ENCODE data around the gene MYO9B. TPM values are rescaled to one million over a fixed set of nuclear protein-coding genes. Genes with fewer than 3 reads are reported as not detected.

The MYO9B gene
- total RNA-seq, 4 donors from 2014 or later, result 102 to 246 (median 151) TPM

DNA sequence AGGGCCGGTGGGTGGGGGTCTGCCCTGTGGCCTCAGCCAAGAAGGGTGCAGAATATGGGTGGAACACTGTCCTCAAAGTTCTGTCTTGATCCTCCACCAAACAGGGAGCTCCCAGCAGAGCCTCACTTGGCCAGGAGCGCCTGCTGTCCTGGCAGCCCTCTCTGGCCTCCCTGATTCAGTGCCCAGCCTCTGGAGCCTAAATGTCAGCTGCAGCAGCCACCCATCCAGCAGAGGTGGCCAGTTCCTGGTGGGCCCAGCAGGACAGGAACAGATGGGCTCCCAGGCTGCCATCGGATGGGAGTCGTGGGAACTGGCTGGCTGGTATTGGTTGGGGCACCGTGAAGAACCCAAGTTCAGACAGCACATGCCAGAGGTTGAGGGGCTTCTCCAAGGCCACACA is 137.8 kb downstream of the MYO9B start:
- TF ChIP-seq POLR2A (IDR thresholded peaks at IDR 0.05) (no peak), CTCF (IDR thresholded peaks at IDR 0.05) (no peak), EP300 (IDR thresholded peaks at IDR 0.05; ENCODE audit: low read depth) (no peak), POLR2AphosphoS5 (IDR thresholded peaks at IDR 0.05) (no peak)
- in situ Hi-C loops (cut with MboI; ENCODE audit: low pct_ligation_motif_present in 1 of 4, low pct_unique_long_range_greater_than_20kb in 1 of 4, low sequenced_read_pairs in 3 of 4), result loop anchor here in 1 of 4 donors (10.0 kb wide), 1 partner anchor 71 kb away; the partner anchor contains the start of gene ANKLE1
- Histone ChIP-seq H3K36me3 (peaks cover 0 to 22% (median 9%) of the 10 kb centered on the region in 4 donors), H3K4me3 (no peak overlapping the region), H3K27ac (no peak overlapping the region), H3K27me3 (no peaks in the 10 kb centered on the region), H3K9me3 (no peaks in the 10 kb centered on the region), H3K4me1 (peaks cover 4 to 18% (median 12%) of the 10 kb centered on the region in 4 donors)
- 96% methylated on average over 4 of the region's 5 CpGs; no CpG with 5 or more reads in 1 of the 2 donors for whole genome bisulfite sequencing, 2 donors (ENCODE audit: low coverage in 1 of 2)
- DNase-seq, result no peak
- intact Hi-C loops (cut with DNase I; ENCODE audit: low total_unique reads), result no loop called here

DNA sequence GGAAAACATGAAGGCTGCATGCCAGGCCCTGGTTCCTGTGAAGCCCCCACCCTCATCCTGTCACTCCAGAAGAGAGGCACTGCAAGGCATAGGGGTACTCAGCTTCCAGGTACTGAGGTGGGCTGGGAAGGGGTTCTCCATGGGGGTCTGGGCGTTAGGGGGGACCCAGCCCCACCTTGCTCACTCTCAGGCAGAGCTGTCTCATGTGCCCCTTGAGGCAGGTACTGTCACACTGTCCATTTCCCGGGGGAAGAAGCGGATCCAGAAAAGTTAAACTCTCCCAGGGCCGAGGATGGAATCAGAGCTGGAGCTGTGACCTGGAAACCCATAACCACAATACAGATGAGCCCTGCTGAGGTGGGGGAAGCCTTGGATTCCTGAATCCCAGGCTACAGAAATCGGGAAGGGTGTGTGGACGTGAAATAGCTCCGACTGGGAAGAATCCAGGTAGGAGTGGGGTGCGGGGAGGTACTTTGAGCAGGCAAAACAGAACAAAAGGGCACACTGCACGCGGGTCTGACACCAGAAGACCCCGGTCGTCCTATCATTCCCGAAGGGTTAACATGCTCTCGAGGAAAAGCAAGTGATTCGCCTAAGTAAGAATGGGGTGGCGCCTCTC is 139.0 kb downstream of the MYO9B start:
- H3K4me3 ChIP-seq, result peak overlapping the region; percentile 44 to 80 (median 68)
- H3K27me3 ChIP-seq, result no peaks in the 10 kb centered on the region
- peaks cover 4 to 18% (median 12%) of the 10 kb centered on the region in 4 donors for H3K4me1 ChIP-seq
- intact Hi-C loops (cut with DNase I; ENCODE audit: low total_unique reads), result no loop called here
- in situ Hi-C loops (cut with MboI; ENCODE audit: low pct_ligation_motif_present in 1 of 4, low pct_unique_long_range_greater_than_20kb in 1 of 4, low sequenced_read_pairs in 3 of 4), result loop anchor here in 1 of 4 donors (10.0 kb wide), 1 partner anchor 70 kb away; the partner anchor contains the start of gene ANKLE1
- no peak for DNase-seq
- peak overlapping the region; percentile 85 to 94 (median 91) for H3K27ac ChIP-seq
- no peaks in the 10 kb centered on the region for H3K9me3 ChIP-seq
- TF ChIP-seq EP300 (IDR thresholded peaks at IDR 0.05; ENCODE audit: low read depth) (no peak), CTCF (IDR thresholded peaks at IDR 0.05) (no peak), POLR2A (IDR thresholded peaks at IDR 0.05) (no peak), POLR2AphosphoS5 (IDR thresholded peaks at IDR 0.05) (no peak)
- WGBS, 2 donors (ENCODE audit: low coverage in 1 of 2), result 33% methylated on average over 16 of the region's 16 CpGs; no CpG with 5 or more reads in 1 of the 2 donors
- H3K36me3 ChIP-seq, result peaks cover 0 to 22% (median 9%) of the 10 kb centered on the region in 4 donors

GRCh38 chr19:17215127-17215971 is 139.8 kb downstream of the MYO9B start, which contains the start of gene USE1:
Gene USE1, plus strand, starts transcription at chr19:17215357. Its CDS starts 49 bp downstream, at chr19:17215406.
- intact Hi-C loops (cut with DNase I; ENCODE audit: low total_unique reads), result no loop called here
- Histone ChIP-seq H3K27me3 (no peaks in the 10 kb centered on the region), H3K9me3 (no peaks in the 10 kb centered on the region), H3K36me3 (peaks cover 0 to 22% (median 9%) of the 10 kb centered on the region in 4 donors), H3K27ac (peak within 1 kb of the TSS; percentile 85 to 94 (median 91)), H3K4me3 (peak within 1 kb of the TSS; percentile 44 to 80 (median 68)), H3K4me1 (peaks cover 4 to 21% (median 20%) of the 10 kb centered on the region in 4 donors)
- in situ Hi-C loops (cut with MboI; ENCODE audit: low pct_ligation_motif_present in 1 of 4, low pct_unique_long_range_greater_than_20kb in 1 of 4, low sequenced_read_pairs in 3 of 4), result loop anchor here in 1 of 4 donors (10.0 kb wide), 1 partner anchor 69 kb away; the partner anchor contains the start of gene ANKLE1
- WGBS, 2 donors (ENCODE audit: low coverage in 1 of 2), result 4% methylated on average over 50 of the region's 56 CpGs; no CpG with 5 or more reads in 1 of the 2 donors
- TF ChIP-seq CTCF (IDR thresholded peaks at IDR 0.05), result no peak
- TF ChIP-seq POLR2AphosphoS5 (IDR thresholded peaks at IDR 0.05), result peak; percentile 72 to 85 (median 83)
- peak; percentile 80 for TF ChIP-seq POLR2A (IDR thresholded peaks at IDR 0.05)
- no peak for TF ChIP-seq EP300 (IDR thresholded peaks at IDR 0.05; ENCODE audit: low read depth)
- peak; percentile 93 for DNase-seq
